Measurements from ENCODE around the gene TNNI2.

Gene TNNI2

GRCh38 chr11:1832211-1832919, 6.4 kb upstream of the TNNI2 start (continued):
- TF ChIP-seq SCRT1 (tag by site-specific recombination; IDR thresholded peaks at IDR 0.05; ENCODE audit: borderline replicate concordance): no peak
- TF ChIP-seq ZNF692 (tag by site-specific recombination; IDR thresholded peaks at IDR 0.05): no peak
- no peak for TF ChIP-seq ZNF433 (tag by site-specific recombination; IDR thresholded peaks at IDR 0.05; ENCODE audit: low read depth)
- no peak for TF ChIP-seq ZNF18 (tag by site-specific recombination; IDR thresholded peaks at IDR 0.05)
- TF ChIP-seq ZNF544 (tag by site-specific recombination; IDR thresholded peaks at IDR 0.05): no peak
- TF ChIP-seq ZIC2 (tag by site-specific recombination; IDR thresholded peaks at IDR 0.05): peak; percentile 36; the same call in 1 of the 2 replicates
- no peak for TF ChIP-seq ZNF350 (tag by site-specific recombination; IDR thresholded peaks at IDR 0.05)
- no peak for TF ChIP-seq MYNN (tag by site-specific recombination; IDR thresholded peaks at IDR 0.05; ENCODE audit: borderline replicate concordance)
- peak; percentile 59; the same call in 1 of the 2 replicates for TF ChIP-seq ZBTB6 (tag by site-specific recombination; IDR thresholded peaks at IDR 0.05)
- TF ChIP-seq ZNF423 (tag by site-specific recombination; IDR thresholded peaks at IDR 0.05): peak; percentile 95
- TF ChIP-seq ZFP3 (tag by site-specific recombination; IDR thresholded peaks at IDR 0.05; ENCODE audit: low read depth): no peak
- no peak for TF ChIP-seq GLI4 (tag by site-specific recombination; IDR thresholded peaks at IDR 0.05)
- TF ChIP-seq ZNF654 (tag by site-specific recombination; IDR thresholded peaks at IDR 0.05; ENCODE audit: low read depth): peak; percentile 43
- TF ChIP-seq ZNF311 (tag by site-specific recombination; IDR thresholded peaks at IDR 0.05; ENCODE audit: borderline replicate concordance): no peak
- TF ChIP-seq ZNF354C (tag by site-specific recombination; IDR thresholded peaks at IDR 0.05; ENCODE audit: borderline replicate concordance, low read depth): no peak
- no peak for TF ChIP-seq ZNF473 (tag by site-specific recombination; IDR thresholded peaks at IDR 0.05)
- 0 out of 2 replicates have a peak, but pooled peaks have one; percentile 37 for TF ChIP-seq ZNF335 (tag by site-specific recombination; conservative IDR thresholded peaks at IDR 0.05)
- 0 out of 2 replicates have a peak, but pooled peaks have one; percentile 41 for TF ChIP-seq BCL11A (tag by site-specific recombination; IDR thresholded peaks at IDR 0.05; ENCODE audit: low read depth)
- TF ChIP-seq ZBTB17 (tag by site-specific recombination; IDR thresholded peaks at IDR 0.05): no peak
- peak; percentile 85 for TF ChIP-seq CTCF (tag by site-specific recombination; IDR thresholded peaks at IDR 0.05)
- TF ChIP-seq ZBTB7A (tag by site-specific recombination; IDR thresholded peaks at IDR 0.05; ENCODE audit: low read depth): no peak
- 0 out of 2 replicates have a peak, but pooled peaks have one; percentile 17 for TF ChIP-seq SP3 (tag by site-specific recombination; IDR thresholded peaks at IDR 0.05)
- TF ChIP-seq ZNF513 (tag by site-specific recombination; IDR thresholded peaks at IDR 0.05): no peak
- TF ChIP-seq IKZF3 (tag by site-specific recombination; IDR thresholded peaks at IDR 0.05): peak; percentile 52; the same call in 1 of the 2 replicates
- TF ChIP-seq ZNF514 (tag by site-specific recombination; IDR thresholded peaks at IDR 0.05): no peak
- peak; percentile 87 for TF ChIP-seq ZBTB48 (tag by site-specific recombination; IDR thresholded peaks at IDR 0.05)
- peak; percentile 95 for TF ChIP-seq GLIS2 (tag by site-specific recombination; IDR thresholded peaks at IDR 0.05)
- no peak for TF ChIP-seq ZNF530 (tag by site-specific recombination; IDR thresholded peaks at IDR 0.05; ENCODE audit: low read depth)
- no peak for TF ChIP-seq ZFP41 (tag by site-specific recombination; IDR thresholded peaks at IDR 0.05; ENCODE audit: borderline replicate concordance)
- TF ChIP-seq ZSCAN30 (tag by site-specific recombination; IDR thresholded peaks at IDR 0.05): peak; percentile 21; the same call in 1 of the 2 replicates
- TF ChIP-seq ZNF140 (tag by site-specific recombination; IDR thresholded peaks at IDR 0.05): no peak
- TF ChIP-seq ZNF768 (tag by site-specific recombination; IDR thresholded peaks at IDR 0.05): no peak
- TF ChIP-seq ZNF701 (tag by site-specific recombination; IDR thresholded peaks at IDR 0.05): no peak
- TF ChIP-seq ZNF114 (tag by site-specific recombination; IDR thresholded peaks at IDR 0.05): no peak
- TF ChIP-seq HOXC10 (CRISPR knock-in tag; IDR thresholded peaks at IDR 0.05): no peak

Data from HEK293 (cell line).